Measurements from ENCODE around the gene CCDC89. TPM values are rescaled to one million over a fixed set of nuclear protein-coding genes. Genes with fewer than 3 reads are reported as not detected.
"Not testable (repeated sequence)": the region's sequence is repeated elsewhere in the genome, so short reads cannot be mapped to it uniquely, and the experiment has no call there.

CCDC89 gene
- total and polyA plus RNA-seq, 8 donors, result 1.5 to 7.0 (median 5.8) TPM

- H3K27me3 ChIP-seq, result peaks cover 0 to 7% of the 10 kb centered on the region in 2 donors
- H3K4me3 ChIP-seq, result no peak overlapping the region
Measured at GRCh38 chr11:85680897-85681296, 5.1 kb downstream of the CCDC89 start.

GRCh38 chr11:85679576-85679975 lies 6.4 kb downstream of the CCDC89 start:
- intact Hi-C loops (cut with DNase I), result no loop called here
- Histone ChIP-seq H3K36me3 (no peaks in the 10 kb centered on the region), H3K27me3 (peaks cover 0 to 7% of the 10 kb centered on the region in 2 donors), H3K27ac (no peak overlapping the region), H3K4me3 (no peak overlapping the region), H3K9me3 (no peaks in the 10 kb centered on the region), H3K4me1 (peaks cover 0 to 4% of the 10 kb centered on the region in 2 donors)
- ATAC-seq, result no peak
- no peak for TF ChIP-seq CTCF (IDR thresholded peaks at IDR 0.05)
- no peak for DNase-seq

More at GRCh38 chr11:85680897-85681296, 5.1 kb downstream of the CCDC89 start:
- Histone ChIP-seq H3K9me3 (no peaks in the 10 kb centered on the region), H3K4me1 (peaks cover 0 to 4% of the 10 kb centered on the region in 2 donors), H3K36me3 (no peaks in the 10 kb centered on the region), H3K27ac (no peak overlapping the region)
- intact Hi-C loops (cut with DNase I), result no loop called here
- ATAC-seq (no peak), DNase-seq (no peak)
- no peak for TF ChIP-seq CTCF (IDR thresholded peaks at IDR 0.05)

- intact Hi-C loops (cut with DNase I), result no loop called here
- Histone ChIP-seq H3K4me3 (no peak overlapping the region), H3K9me3 (peaks cover 0 to 3% of the 10 kb centered on the region in 2 donors), H3K27me3 (no peaks in the 10 kb centered on the region), H3K4me1 (no peaks in the 10 kb centered on the region), H3K36me3 (no peaks in the 10 kb centered on the region), H3K27ac (no peak overlapping the region)
- no peak for DNase-seq
- ATAC-seq, result no peak
- TF ChIP-seq CTCF (IDR thresholded peaks at IDR 0.05), result no peak
Measured at GRCh38 chr11:85673393-85673792, 12.6 kb downstream of the CCDC89 start.

- ATAC-seq (no peak), DNase-seq (no peak)
Measured at GRCh38 chr11:85672105-85672902, 13.7 kb downstream of the CCDC89 start.

GRCh38 chr11:85670949-85671663 lies 14.9 kb downstream of the CCDC89 start:
- H3K27ac ChIP-seq; H3K4me3 ChIP-seq; intact Hi-C loops (cut with DNase I); DNase-seq; H3K36me3 ChIP-seq; H3K9me3 ChIP-seq; ATAC-seq; H3K27me3 ChIP-seq; H3K4me1 ChIP-seq: not testable (repeated sequence)

More at GRCh38 chr11:85672105-85672902, 13.7 kb downstream of the CCDC89 start:
- TF ChIP-seq CTCF (IDR thresholded peaks at IDR 0.05), result no peak
- intact Hi-C loops (cut with DNase I), result no loop called here
- H3K4me3 ChIP-seq, result no peak overlapping the region
- H3K27ac ChIP-seq, result no peak overlapping the region
- no peaks in the 10 kb centered on the region for H3K27me3 ChIP-seq
- H3K9me3 ChIP-seq, result peaks cover 0 to 3% of the 10 kb centered on the region in 2 donors
- no peaks in the 10 kb centered on the region for H3K36me3 ChIP-seq
- no peaks in the 10 kb centered on the region for H3K4me1 ChIP-seq

All from left lung (tissue), 10 donors.